ENCODE measurements around the gene ENOX1. TPM values are rescaled to one million over a fixed set of nuclear protein-coding genes. Genes with fewer than 3 reads are reported as not detected.

ENOX1 gene
- total and polyA plus RNA-seq, 9 of the 15 experiments (the other 6 are each of a cell fraction or from before 2014, with no cell fraction given) = not detected

DNA sequence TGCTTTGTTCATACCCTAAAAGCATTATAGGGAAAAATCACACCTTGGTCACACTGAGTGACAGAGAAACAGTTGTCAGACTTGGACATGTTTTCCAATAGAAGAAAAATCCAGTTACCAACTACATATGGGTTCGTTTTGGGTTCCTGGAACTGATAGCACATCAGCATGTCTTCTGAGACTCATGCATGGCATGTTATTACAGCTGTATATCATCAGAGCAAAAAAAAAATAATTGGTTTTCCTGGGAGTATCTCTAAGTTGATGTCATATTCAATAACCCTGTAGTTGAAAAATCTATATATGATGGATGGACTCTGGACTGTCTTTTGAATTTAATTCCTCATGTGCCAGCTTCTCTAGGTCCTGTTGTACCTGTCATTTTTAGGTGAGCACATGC, 551.7 kb downstream of the ENOX1 start:
- intact Hi-C loops (cut with micrococcal nuclease) (no loop called here), in situ Hi-C loops (cut with MboI) (no loop called here)
- Histone ChIP-seq H3K27me3 (ENCODE audit: control insufficient read depth in 2 of 2, insufficient read depth in 2 of 2, low read length in 2 of 2) (no peaks in the 10 kb centered on the region), H3K27ac (ENCODE audit: extremely low read depth, low read depth, low read length) (no peak overlapping the region), H3K36me3 (ENCODE audit: control insufficient read depth, insufficient read depth, low read length) (no peaks in the 10 kb centered on the region), H2AFZ (ENCODE audit: low read depth, low read length) (no peak overlapping the region), H3K79me2 (ENCODE audit: control insufficient read depth, insufficient read depth, low read length) (no peaks in the 10 kb centered on the region), H3K9ac (ENCODE audit: insufficient read depth in 1 of 2, low read depth in 2 of 2, low read length in 2 of 2) (no peak overlapping the region), H3K9me1 (ENCODE audit: control insufficient read depth, insufficient read depth, low read length) (no peaks in the 10 kb centered on the region), H3K4me2 (ENCODE audit: insufficient read depth, low read length) (no peak overlapping the region), H3K4me1 (replicated peaks in 1 of 2; ENCODE audit: control insufficient read depth in 2 of 2, insufficient read depth in 2 of 2, low read length in 2 of 2) (no peaks in the 10 kb centered on the region), H3K9me3 (replicated peaks; ENCODE audit: control insufficient read depth, insufficient read depth, low read depth, low read length) (no peaks in the 10 kb centered on the region), H3K4me3 (no peak overlapping the region), H4K20me1 (replicated peaks; ENCODE audit: control insufficient read depth, insufficient read depth, low read length) (no peaks in the 10 kb centered on the region)
- no peak for ATAC-seq
- DNase-seq (ENCODE audit: extremely low read depth in 1 of 4, low spot score in 3 of 4) = no peak
- BruUV-seq (replicated peaks) = no TSS peak
- no peak for TF ChIP-seq KDM2B (CRISPR knock-in tag; IDR thresholded peaks at IDR 0.05)
- ChIA-PET CTCF (ENCODE audit: low intra/inter-chr PET ratio) (no interaction called here), POLR2A (no interaction called here)
- 0% methylated on average over 1 of the region's 1 CpG for WGBS (ENCODE audit: insufficient coverage, low coverage, missing lambda C conversion rate)
- no peak for FAIRE-seq

DNA sequence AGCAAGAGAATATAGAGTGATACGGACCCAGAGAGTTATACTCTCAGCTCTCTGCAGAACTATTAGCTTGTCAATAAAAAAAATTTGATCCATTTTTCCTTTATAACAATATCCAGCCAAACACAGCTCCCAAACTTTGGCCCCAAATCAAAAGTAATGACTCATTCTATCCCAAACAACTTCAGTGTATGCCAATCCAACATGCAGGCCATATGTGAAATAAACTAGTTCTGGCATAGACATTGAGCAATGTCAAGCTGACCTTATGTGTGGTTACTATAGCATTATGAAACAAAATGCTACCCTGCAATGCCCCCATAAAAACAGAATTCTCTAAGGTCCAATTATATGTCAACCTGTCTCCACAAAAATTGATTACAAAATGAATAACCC, 553.9 kb downstream of the ENOX1 start:
- Histone ChIP-seq H3K4me3 (no peak overlapping the region), H2AFZ (ENCODE audit: low read depth, low read length) (no peak overlapping the region), H4K20me1 (replicated peaks; ENCODE audit: control insufficient read depth, insufficient read depth, low read length) (no peaks in the 10 kb centered on the region), H3K9me3 (replicated peaks; ENCODE audit: control insufficient read depth, insufficient read depth, low read depth, low read length) (no peaks in the 10 kb centered on the region), H3K27ac (ENCODE audit: extremely low read depth, low read depth, low read length) (no peak overlapping the region), H3K27me3 (ENCODE audit: control insufficient read depth in 2 of 2, insufficient read depth in 2 of 2, low read length in 2 of 2) (no peaks in the 10 kb centered on the region), H3K36me3 (ENCODE audit: control insufficient read depth, insufficient read depth, low read length) (no peaks in the 10 kb centered on the region), H3K79me2 (ENCODE audit: control insufficient read depth, insufficient read depth, low read length) (no peaks in the 10 kb centered on the region), H3K4me2 (ENCODE audit: insufficient read depth, low read length) (no peak overlapping the region), H3K9me1 (ENCODE audit: control insufficient read depth, insufficient read depth, low read length) (no peaks in the 10 kb centered on the region), H3K4me1 (replicated peaks in 1 of 2; ENCODE audit: control insufficient read depth in 2 of 2, insufficient read depth in 2 of 2, low read length in 2 of 2) (no peaks in the 10 kb centered on the region), H3K9ac (ENCODE audit: insufficient read depth in 1 of 2, low read depth in 2 of 2, low read length in 2 of 2) (no peak overlapping the region)
- ATAC-seq (no peak), FAIRE-seq (no peak), DNase-seq (ENCODE audit: extremely low read depth in 1 of 4, low spot score in 3 of 4) (no peak)
- POLR2A ChIA-PET = no interaction called here
- CTCF ChIA-PET (ENCODE audit: low intra/inter-chr PET ratio) = no interaction called here
- intact Hi-C loops (cut with micrococcal nuclease) = no loop called here
- TF ChIP-seq SOX6 (IDR thresholded peaks at IDR 0.05) = no peak
- TF ChIP-seq ARID1B (IDR thresholded peaks at IDR 0.05) = no peak
- TF ChIP-seq, protein P1, sequence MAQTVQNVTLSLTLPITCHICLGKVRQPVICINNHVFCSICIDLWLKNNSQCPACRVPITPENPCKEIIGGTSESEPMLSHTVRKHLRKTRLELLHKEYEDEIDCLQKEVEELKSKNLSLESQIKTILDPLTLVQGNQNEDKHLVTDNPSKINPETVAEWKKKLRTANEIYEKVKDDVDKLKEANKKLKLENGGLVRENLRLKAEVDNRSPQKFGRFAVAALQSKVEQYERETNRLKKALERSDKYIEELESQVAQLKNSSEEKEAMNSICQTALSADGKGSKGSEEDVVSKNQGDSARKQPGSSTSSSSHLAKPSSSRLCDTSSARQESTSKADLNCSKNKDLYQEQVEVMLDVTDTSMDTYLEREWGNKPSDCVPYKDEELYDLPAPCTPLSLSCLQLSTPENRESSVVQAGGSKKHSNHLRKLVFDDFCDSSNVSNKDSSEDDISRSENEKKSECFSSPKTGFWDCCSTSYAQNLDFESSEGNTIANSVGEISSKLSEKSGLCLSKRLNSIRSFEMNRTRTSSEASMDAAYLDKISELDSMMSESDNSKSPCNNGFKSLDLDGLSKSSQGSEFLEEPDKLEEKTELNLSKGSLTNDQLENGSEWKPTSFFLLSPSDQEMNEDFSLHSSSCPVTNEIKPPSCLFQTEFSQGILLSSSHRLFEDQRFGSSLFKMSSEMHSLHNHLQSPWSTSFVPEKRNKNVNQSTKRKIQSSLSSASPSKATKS (CRISPR knock-in tag; IDR thresholded peaks at IDR 0.05) = no peak
- TF ChIP-seq SRF (CRISPR knock-in tag; IDR thresholded peaks at IDR 0.05) = no peak
- TF ChIP-seq CCAR2 (IDR thresholded peaks at IDR 0.05; ENCODE audit: low read depth, low read length) = no peak
- no peak for TF ChIP-seq GABPA (tag; conservative IDR thresholded peaks at IDR 0.05; ENCODE audit: low read depth)
- TF ChIP-seq ZNF175 (CRISPR knock-in tag; IDR thresholded peaks at IDR 0.05; ENCODE audit: low read depth) = no peak
- TF ChIP-seq EHMT2 (IDR thresholded peaks at IDR 0.05) = no peak
- no TSS peak for BruUV-seq (replicated peaks)
- in situ Hi-C loops (cut with MboI) = no loop called here
- WGBS (ENCODE audit: insufficient coverage, low coverage, missing lambda C conversion rate) = 11% methylated on average over 1 of the region's 1 CpG
